NCI-H774 (cell line): Measurements from ENCODE around the gene CRYGN.

ENCODE experiments used
- DNase-seq: peaks from one replicate; lab custom pipeline; 2025; lab: John Stamatoyannopoulos, UW

CRYGN gene

DNA sequence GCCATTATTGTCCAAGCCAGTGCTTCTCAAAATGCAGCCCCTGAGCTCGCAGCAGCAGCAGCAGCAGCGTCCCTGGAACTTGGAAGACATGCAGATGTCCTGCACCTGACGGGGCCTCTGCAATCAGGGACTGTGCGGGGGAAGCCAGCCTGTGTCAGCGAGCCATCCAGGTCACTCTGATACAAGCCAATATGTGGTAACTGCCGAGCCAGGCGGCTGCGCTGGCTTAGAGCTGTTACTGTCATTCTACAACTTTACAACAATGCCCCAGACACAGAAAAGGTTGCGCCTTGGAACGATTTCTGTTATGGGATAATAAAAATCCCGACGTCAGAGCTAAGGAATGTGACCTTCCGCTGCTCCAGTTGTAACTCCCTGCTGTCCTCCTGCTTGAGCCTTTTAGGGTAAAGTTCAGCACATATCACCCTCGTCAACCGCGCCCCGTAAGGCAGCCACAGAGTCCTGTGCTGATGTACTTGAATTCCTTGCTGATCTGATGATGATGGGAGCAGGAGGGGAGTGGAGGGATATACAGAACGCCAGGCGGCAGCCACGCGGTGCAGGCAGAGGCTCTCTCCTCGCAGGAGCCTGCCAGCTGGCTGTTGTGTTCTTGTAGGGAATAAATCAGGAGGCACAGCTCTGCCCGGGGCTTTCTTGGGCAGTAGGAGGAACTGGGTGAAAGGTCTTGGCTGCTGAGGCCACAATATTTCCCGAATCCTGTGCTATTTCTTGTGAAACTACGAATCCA is 20.0 kb upstream of the CRYGN start:
- no peak for DNase-seq

GRCh38 chr7:151457534-151457933 is 17.6 kb upstream of the CRYGN start:
- no peak for DNase-seq

- DNase-seq = no peak
Observed at GRCh38 chr7:151456782-151457181, 16.8 kb upstream of the CRYGN start.

DNA sequence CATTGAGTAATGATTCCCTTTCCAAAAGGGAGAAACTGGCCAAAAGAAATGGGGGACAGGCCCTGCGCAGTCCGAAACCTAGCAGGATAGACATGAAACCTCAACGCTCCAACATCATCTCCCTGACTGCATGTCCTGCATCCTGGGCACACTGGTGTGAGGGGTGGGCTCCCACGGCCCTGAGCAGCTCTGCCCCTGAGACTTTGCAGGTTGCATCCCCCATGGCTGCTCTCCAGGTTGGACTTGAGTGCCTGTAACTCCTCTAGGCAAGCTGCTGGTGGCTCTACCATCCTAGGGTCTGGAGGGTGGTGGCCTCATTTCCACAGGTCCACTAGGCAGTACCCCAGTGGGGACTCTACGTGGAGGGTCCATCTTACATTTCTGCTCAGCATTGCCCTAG is 16.3 kb upstream of the CRYGN start:
- no peak for DNase-seq

DNA sequence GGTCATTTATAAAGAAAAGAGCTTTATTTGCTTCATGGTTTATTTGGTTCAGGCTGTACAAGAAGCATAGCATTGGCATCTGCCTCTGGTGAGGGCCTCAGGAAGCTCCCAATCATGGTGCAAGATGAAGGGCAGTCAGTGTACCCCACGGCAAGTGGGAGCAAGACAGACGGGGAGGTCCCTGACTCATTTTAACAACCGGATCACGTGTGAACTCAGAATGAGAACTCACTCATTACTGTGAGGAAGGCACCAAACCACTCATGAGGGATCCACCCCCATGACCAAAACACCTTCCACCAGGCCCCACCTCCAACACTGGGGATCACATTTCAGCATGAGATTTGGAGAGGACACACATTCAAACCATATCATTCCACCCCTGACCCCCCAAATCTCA is 15.7 kb upstream of the CRYGN start:
- no peak for DNase-seq

- DNase-seq = no peak
Observed at GRCh38 chr7:151454932-151455530, 15.1 kb upstream of the CRYGN start.

DNA sequence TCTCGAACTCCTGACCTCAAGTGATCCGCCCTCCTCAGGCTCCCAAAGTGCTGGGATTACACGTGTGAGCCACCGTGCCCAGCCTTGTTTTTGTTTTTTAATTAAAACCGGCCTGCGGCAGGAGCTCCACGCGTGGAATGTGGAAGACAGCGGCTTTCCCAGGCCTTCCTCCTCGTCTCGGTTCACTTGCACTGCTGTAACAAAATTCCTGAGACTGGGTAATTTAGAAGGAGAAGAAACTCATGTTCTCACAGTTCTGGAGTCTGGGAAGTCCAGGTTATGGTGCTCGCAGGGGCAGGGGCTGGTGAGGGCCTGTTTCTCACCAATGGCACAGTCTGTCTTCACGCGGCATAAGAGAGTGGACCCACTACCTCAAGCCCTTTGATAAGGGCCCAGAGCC is 14.4 kb upstream of the CRYGN start:
- DNase-seq = no peak

- DNase-seq = no peak
Observed at GRCh38 chr7:151453326-151453791, 13.4 kb upstream of the CRYGN start.

DNA sequence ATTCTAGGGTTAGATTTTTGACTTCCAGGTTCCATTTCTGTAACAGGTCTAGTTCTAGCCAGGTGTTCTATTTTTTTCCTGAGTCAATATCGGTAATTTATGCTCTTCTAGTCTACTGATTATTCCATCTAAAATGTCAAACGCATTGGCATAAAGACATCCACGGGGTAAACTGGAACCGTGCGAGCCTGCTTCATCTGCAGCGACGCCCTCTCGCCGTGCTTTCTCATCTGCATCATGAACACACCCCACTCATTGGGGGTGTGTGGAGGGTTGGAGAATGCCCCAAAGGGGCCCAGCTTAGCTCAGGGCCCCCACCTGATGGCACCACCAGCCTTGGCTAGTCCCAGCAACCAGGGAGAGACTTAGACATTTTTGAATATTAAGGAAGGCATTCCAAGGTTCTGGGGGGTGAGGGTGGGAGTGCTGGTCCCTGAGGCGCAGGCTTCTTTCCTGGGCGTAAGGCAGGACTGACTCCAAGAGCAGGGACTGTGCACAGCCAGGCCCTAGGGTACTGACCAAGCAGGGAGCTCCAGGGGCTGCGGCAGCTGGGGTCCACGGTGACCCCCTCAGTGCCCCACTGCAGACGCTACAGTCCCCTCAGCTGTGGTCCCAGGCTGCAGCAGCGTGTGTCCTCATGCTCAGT is 12.9 kb upstream of the CRYGN start:
- no peak for DNase-seq

- no peak for DNase-seq
Observed at GRCh38 chr7:151451626-151452571, 12.0 kb upstream of the CRYGN start.

DNA sequence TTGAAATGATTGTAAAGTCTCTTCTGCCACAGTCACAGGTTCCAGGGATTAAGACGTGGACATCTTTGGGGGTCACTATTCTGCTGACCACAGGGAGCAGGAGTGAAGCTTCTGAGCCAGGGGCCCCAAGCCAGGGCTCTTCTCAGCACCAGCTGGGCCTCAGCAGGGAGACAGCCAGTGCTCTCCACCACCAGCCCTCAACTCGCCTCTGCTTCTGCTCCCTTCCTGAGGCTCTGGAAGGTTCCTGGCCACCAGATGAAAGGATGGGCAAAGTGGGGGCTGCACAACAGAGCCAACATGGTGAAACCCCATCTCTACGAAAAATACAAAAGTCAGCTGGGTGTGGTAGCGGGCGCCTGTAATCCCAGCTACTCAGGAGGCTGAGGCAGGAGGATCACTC is 11.2 kb upstream of the CRYGN start:
- DNase-seq = no peak

- no peak for DNase-seq
Observed at GRCh38 chr7:151449990-151450389, 10.0 kb upstream of the CRYGN start.

DNA sequence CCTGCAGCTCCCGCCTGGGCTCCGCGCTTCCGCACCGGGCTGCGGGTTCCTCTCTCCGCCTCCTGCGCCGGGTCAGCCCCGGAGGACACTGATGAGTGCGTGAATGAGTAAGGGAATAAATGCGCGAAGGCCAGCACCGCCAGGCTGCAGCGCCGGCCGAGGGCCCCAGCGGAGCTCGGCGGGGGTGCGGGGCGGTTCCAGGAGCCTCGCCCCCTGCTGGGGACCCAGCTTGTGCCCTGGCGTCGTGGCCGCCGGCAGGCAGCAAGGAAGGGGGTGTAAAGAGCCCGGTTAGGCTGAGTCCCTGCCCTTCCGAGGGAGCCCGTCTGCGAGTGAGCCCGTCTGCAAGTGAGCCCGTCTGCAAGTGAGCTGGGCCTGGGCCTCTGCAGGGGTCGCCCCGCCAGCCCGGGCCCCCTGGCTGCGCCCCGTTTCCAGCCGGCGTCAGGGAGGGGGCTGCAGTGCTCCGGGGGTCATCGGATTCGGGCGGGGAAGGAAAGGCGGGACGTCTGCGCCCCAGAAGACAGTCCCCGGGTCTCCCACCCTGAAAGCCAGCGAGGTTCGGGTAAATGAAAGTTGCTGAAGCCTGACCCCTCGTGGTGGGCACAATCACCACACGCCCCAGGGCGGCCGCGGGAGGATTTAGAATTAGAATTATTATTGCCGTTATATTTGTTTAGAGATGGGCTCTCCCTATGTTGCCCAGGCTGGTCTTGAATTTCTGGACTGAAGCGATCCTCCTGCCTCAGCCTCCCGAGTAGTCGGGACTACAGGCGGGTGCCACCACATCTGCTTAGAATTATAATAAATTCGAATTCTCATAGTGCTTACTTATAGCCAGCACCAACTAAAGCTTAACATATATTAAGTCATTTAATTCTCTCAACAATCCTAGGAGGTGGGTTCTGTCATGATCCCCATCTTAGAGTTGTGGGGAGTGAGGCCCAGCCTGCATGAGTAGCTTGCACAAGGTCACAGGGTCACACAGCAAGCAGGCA is 8.6 kb upstream of the CRYGN start:
- DNase-seq = peak; percentile 34

DNA sequence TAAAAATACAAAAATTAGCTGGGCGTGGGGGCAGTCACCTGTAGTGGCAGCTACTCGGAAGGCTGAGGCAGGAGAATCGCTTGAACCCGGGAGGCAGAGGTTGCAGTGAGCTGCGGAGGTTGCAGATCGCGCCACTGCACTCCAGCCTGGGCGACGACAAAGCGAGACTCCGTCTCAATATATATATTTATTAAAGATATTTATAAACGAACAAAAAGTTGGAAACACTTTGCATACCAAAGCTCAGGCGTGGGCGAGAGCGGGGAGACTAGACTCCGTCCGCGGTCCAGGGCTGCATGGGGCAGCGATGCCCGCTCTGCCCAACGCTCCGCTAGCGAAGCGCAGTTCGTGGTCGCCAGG is 7.9 kb upstream of the CRYGN start:
- DNase-seq = no peak

GRCh38 chr7:151447312-151447711 is 7.4 kb upstream of the CRYGN start:
- no peak for DNase-seq

DNA sequence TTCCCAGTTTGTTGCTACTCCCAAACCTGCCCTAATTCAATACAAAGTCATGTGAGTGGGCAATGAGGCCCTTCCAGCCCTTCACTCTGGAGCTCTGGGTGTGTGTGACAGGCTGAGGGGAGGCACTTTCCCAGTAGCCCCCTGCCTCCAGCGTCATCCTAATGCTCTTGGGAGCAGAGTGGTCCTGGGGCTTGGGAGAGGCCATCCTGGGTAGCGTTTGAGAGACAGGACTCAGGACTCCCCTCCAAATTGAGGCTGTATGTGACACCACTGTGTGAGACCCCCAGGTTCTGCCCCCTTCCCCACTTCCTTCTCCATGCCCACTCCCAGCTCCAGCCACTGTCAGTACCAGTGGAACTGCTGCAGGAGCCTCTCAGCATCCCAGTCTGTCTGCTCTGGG is 6.5 kb upstream of the CRYGN start:
- no peak for DNase-seq

DNA sequence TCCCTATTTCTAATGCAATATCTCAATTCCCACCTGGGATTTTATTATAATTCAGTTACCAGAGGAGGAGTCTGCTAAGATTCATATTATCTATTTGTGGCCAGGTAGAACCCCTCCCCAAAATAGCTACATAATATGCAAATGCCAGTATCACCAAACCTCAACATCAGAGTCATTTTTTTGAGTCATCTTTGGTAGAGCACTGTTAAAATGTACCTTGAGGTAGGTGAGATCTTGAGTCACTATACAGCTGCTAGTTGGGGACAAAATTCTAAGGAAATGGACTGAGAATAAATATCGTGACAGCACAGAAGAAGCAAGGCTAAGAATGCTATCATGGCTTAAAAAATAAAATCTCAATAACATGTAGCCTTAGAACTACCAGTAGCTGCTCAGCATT is 4.7 kb upstream of the CRYGN start:
- DNase-seq = no peak

DNA sequence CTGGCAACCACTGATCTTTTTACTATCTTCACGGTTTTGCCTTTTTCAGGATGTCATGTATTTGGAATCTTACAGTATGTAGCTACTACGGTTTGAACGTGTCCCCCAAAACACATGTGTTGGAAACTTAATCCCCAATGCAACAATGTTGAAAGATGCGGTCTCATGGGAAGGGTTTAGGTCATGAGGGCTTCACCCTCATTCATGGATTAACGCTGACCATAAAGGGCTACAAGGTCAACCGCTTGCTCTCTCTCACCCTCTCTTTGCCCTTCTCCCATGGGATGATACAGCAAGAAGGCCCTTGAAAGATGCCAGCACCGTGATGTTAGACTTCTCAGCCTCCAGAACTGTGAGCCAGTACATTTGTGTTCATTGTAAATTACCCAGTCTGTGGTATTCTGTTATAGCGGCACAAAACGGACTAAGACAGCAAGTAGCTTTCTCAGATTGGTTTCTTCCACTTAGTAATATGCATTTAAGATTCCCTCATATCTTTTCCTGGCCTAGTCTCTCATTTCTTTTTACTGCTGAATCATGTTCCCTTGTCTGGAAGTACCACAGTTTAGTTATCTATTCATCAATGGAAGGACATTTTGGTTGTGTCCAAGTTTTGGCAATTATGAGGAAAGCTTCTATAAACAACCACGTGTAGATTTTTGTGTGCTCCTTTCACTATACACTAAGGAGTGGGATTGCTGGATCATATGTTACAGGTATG is 3.0 kb upstream of the CRYGN start:
- DNase-seq = no peak

- DNase-seq = no peak
Observed at GRCh38 chr7:151440799-151441445, 981 bp upstream of the CRYGN start.
